NCI-H1930 (cell line): Measurements from ENCODE around the gene C1orf53.
A peak's percentile ranks its signal among the peaks of the same experiment; 100 is the strongest.
"Not testable (repeated sequence)": the region's sequence is repeated elsewhere in the genome, so short reads cannot be mapped to it uniquely, and the experiment has no call there.

Experiments used
- DNase-seq, 2 experiments: peaks; one replicate each; lab custom pipeline; 2025; lab: John Stamatoyannopoulos, UW

The C1orf53 gene

DNA sequence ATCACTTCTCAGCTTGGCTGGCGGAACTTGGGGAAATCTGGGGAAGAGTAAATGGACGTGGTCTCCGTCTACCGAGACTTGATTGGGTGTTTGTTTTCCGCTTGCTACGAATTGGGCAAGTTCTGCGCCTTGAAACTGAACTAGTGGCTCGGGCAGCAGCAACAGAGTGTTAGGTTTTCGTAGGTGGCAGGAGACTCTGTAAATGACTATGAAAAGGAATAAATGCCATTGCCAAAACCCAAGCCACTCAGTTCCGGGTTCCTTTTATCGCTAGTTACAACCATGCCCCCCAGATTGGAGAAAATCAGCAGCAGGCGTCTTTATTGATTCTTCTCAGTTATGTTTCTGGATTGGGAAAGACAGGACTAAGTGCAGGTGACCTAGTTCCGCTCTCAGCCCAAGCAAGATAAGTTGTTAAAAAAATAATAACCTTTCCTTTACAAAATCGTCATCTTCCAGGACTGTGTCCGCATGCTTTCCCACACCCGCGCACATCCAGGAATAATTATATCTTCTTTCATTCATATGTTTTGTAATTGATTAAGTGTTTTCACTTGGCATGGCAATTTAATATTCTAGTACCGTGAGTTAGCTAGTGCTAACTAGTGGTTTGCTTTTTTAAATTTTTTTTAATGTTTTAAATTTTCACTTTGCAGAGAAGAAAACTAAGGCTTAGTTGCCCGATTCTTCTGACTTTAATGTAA is 18.1 kb downstream of the C1orf53 start:
- DNase-seq, result no peak

DNA sequence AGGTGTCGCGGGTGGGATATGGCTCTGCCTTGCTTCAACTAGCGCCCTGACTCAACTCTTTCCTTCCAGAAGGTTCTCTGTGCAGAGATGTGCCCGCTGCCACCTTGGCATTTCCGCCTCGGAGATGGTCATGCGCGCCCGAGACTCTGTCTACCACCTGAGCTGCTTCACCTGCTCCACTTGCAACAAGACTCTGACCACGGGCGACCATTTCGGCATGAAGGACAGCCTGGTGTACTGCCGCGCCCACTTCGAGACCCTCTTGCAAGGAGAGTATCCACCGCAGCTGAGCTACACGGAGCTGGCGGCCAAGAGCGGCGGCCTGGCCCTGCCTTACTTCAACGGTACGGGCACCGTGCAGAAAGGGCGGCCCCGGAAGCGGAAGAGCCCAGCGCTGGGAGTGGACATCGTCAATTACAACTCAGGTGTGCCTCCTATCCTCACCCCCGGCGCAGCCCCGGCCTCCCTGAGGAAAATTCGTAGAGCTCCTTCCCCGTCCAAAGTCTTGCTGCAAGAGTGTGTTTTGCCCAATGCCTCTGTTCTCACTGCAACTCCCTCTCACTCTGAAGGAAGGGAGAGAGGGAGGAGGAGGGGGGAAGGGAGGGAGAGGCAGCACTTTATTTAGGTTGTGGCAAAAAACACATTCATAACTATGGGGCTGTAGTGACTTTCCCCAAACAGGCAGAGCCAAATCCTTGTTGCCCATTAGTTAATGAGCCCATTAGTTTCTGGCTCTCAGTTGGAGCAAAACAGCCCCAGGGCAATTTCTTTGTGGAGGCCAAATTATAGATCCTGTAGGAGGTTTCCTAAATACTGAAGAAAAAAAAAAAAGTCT is 19.0 kb downstream of the C1orf53 start:
- no peak for DNase-seq

DNA sequence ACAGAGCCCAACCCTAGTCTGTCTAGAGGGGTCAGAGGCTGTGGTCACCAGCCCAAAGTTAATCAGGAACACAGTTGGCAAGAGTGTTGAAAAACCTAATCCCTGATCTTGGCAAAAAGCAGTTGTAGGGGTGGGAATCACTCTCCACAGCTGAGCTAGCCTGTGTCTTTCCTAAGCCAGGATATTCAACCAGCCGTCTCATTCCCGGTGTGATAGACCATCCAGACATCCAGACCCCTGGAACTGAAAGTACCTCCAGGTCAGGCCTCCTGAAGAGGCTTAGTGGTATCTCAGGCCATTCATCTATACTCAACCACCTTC is 19.6 kb downstream of the C1orf53 start:
- no peak for DNase-seq

DNA sequence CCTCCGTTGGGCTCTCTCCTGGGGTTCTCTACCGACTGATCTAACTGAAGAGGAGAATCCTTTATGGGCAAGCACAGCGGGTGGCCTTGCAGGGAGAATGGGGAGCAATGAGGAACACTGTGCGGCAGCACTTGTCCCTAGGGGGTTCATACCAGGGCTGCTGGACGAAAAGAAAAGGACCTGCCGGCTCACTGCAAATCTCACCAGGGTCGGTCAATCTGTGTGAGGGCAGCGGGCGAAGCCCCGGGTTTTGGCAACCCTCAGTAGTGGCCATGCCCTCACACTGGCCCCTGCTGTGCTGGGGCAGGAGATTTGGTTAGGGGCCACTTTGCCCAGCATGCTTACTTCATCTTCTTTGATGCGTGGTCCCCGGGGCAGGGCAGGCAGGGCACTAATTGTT is 20.6 kb downstream of the C1orf53 start:
- no peak for DNase-seq

DNA sequence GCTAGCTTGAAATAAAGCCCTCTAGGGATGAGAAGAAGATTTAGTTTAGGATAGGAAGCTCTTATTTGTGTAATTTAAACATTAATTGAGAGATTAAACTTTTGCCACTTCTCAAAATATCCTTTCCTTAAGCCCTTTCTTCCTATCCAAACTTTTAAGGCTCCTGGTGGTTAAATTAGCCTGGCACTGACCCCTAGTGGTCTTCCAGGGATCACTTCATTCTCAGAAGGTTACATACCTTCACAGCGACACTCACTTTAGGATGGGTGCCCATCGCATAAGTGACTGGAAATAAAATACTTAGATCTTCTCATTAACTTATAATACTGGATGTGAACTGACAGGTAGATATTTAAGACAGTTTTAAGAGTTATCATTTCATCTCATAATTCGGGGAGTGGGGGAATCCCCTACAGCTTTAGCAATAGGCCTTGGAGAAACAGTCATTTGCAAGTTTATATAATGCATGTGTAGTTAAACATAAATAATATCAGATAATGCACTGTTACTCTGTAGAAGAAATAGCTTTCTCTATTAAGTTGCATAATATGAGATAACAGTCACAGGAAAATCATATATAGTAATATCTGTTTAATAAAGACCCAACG is 22.2 kb downstream of the C1orf53 start:
- DNase-seq, result peak in 1 of 2 experiments; percentile 25

DNA sequence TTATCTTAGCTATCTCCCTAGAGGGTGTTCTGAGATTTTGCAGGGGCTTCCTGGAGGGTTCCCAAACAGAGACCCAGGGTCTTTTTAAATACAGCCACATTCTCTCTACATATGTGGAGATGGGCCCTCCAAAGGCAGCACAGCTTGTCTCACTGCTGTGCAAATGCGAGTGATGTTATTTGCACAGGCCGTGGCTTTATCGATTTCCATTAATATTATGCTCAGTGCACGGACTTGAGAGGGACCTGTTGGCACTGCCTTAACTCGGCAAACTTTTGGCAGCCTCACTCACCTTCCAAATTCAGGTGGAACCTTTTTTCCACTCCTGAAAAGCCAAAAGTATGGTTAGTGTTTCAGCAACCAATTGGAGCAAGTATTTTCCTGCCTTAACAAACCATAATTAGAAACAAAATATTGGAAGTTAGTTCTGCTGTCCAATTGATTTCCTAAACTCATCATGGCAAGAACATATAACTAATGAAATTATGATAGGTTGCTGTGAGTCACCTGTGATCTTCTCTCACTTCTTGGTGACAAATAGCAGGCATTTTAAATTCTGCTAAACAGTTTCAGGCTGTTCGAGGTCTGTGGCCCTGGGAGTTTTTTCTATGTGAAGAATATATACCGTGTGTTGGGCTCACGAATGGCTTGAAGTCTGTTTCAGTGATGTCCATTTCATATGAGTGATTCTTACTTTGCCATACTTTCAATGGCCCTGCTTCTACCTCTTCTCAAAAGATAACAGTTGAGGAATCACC is 25.7 kb downstream of the C1orf53 start:
- no peak for DNase-seq

DNA sequence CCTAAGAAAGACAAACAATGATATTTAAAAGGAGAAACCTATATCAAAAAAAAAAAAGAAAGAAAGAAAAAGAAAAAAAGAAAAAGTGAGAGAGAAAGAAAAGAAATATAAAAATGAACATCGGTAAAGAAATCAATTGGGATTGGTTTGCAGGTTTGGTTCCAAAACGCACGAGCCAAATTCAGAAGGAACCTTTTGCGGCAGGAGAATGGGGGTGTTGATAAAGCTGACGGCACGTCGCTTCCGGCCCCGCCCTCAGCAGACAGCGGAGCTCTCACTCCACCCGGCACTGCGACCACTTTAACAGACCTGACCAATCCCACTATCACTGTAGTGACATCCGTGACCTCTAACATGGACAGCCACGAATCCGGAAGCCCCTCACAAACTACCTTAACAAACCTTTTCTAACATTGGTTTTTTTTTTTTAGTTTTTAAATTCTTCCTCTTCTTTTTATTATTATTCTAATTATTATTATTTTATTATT is 26.5 kb downstream of the C1orf53 start:
- DNase-seq, result no peak

DNA sequence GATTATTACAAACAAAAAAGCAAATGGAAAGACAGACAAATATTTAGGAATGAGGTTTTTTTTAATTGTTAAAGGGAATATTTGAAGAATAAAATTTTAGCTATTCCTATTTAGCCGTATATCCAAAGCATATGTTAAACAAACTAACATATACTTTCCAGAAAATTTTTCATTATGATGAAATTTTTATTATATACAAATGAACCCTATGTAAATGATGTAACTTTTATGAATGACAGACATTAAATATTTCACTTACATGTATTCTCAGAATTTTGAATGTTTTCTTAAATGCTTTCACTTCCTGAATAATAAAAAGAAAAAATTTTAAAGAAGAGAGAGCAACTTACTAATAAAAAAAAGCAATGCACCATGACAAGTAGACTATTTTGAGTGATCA is 30.6 kb downstream of the C1orf53 start:
- DNase-seq, result no peak

DNA sequence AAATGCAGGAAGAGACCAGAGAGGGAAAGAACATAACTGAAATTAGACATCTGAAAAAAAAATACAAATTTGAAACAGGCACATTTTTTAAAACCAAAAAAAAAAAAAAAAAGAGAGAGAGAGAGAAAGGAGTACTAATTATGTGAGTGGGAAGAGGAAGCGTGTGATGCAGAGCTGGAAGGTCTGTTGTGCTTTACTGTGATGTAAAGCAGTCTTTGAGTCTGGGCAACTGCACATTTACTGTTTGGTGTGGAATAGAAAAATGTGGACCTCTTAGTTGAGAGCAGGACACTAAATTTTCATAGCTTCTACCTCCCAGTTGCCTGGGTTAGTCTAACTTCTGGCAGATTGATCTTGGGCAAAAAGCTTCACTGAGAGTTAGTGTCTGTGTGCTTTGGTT is 31.2 kb downstream of the C1orf53 start:
- no peak for DNase-seq

DNA sequence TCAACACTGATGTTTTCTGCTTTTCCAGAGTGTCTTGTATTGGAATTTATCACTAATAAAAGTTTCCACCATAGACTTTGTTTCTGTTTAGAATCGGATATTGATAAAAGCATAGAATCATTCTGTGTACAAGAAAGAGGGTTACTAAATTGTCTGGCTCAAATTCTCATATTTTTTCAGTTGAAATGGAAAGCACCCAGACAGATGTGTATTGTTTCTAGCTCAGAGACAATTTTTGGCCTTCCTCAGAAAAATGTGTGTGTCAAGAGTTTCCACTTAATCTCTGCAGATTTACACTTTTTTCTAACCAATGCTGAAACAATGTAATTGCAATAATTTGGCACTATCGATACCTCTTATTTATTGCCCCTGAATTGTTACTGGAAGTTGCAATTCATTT is 35.0 kb downstream of the C1orf53 start:
- DNase-seq, result no peak

DNA sequence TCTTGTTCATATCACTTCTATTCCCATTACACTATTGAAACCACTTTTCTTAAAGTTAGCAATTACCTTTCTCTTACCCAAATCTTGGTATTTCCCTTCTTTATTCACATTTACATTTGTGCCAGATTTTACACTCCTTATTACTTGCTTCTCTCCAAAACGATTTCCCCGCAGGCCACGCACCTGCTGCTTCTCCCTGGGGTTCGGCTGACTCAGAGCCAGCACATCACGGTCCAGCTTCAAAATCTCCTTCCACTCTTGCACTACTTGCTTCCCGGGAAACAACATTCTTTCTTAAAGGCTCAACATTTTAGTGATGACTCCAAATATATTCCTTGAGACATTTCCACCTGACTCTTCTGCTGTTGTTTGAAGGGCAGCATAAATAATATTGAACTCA is 35.5 kb downstream of the C1orf53 start:
- DNase-seq, result no peak

DNA sequence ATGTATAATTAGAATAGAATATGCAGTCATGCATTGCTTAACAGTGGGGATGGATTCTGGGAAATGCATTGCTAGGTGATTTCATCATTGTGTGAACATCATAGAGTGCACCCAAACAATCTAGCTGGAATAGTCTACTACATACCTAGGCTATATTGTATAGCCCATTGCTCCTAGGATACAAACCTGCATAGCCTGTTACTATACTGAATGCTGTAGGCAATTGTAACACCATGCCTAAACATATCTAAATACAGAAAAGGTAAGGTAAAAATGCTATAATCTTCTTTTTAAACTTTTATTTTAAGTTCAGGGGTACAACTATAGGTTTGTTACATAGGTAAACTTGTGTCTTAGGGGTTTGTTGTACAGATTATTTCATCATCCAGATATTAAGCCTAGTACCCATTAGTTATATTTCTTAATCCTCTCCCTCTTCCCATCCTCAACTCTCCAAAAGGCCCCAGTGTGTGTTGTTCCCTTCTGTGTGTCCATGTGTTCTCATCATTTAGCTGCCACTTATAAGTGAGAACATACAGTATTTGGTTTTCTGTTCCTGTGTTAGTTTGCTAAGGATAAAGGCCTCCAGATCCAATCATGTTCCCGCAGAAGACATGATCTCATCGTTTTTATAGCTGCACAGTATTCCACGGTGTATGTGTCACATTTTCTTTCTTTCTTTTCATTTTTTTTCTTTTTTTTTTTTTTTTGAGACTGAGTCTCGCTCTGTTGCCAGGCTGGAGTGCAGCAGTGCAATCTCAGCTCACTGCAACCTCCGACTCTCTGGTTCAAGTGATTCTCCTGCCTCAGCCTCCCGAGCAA is 36.9 kb downstream of the C1orf53 start:
- peak in 1 of 2 experiments; percentile 26 for DNase-seq

DNA sequence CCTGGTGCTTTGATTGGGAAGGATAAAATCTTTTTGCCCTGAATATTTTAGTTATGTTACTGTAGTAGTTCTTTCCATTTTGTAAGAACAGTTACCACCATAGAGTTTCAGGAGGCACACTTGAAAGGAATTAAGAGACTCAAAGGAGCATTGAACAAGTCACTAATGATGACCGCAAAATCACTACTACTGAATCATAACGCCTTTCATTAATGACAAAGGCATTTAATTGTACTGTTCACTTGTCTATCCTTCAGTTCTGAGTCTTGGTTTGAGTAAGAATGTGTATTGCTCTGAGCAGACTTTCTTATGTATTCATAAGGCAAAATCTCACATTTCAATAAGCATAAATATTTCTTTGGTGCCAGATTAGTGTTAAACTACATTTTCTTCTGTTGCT is 39.6 kb downstream of the C1orf53 start:
- DNase-seq, result no peak

DNA sequence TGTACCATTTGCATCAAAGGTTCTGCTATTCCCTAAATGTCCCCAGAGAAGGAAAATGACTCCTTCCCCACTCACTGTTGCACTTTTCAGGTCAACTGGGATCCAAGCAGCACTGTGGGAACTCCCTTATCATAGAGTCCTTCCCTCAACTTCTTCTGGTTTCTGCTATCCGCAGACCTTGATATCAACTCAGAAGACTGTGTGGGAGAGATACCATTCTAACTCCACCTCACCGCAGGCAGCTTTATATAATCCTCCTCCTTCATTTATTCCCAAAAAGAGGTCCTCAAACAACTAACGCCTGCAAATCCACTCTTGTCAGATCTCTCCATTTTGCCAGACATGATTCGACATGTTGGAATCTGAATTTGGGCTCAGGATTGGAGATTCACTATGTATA is 42.1 kb downstream of the C1orf53 start:
- no peak for DNase-seq

DNA sequence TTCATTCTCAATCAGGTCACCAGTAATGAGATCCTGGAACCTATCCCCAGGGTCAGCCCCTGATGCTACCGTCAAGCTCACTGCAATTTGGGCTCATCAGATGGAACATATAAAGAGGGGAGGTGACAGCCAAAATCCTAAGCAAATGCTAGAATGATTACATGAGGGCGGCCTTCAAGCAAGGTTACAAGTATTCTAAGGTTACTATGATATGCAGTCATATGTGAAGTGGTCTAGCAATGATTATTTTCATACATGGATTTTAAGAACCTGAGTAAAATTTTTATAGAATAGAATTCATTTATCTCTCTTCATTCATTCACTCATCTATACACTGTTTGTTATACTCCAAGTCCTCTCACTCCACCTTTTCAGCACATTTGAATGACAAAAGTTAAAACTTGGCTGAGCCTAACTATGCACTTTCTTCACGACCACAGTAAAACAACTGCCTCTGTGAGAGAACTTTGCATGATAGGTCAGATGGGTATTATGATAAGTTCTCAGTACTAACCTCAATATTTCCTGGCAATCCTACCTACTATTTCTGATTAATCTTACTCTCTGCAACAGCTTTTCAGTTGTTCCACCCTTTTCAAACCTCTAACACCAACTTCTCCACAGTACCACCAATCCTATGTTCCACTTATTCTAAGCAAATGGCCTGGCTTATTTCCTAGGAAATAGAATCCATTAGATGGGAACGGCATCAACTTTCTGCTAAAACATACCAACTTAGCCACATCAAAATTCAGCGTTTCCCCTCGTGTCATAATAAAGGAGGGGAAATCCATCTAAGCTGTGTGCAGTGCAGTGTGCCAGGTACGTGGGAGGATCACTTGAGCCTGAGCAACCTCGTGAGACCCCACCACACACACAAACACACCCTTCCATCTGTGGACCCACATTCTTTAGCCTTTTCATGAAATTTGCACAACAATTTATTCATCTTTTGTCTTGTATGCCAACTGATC is 46.8 kb downstream of the C1orf53 start:
- no peak for DNase-seq

DNA sequence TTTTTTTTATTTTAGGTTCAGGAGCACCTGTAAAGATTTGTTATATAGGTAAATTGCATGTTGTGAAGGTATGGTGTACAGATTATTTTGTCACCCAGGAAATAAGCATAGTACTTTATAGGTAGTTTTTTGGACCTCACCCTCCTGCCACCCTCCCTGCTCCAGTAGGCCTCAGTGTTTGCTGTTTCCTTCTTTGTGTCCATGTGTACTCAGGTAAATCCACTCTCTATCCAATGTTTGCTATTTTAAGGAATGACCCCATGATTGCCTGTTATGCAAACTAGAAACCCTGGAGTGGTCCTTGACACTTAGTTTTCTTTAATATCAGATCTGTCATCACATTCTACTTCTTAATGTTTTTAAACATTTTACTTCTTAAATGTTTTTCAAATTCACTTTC is 48.7 kb downstream of the C1orf53 start:
- DNase-seq, result no peak

DNA sequence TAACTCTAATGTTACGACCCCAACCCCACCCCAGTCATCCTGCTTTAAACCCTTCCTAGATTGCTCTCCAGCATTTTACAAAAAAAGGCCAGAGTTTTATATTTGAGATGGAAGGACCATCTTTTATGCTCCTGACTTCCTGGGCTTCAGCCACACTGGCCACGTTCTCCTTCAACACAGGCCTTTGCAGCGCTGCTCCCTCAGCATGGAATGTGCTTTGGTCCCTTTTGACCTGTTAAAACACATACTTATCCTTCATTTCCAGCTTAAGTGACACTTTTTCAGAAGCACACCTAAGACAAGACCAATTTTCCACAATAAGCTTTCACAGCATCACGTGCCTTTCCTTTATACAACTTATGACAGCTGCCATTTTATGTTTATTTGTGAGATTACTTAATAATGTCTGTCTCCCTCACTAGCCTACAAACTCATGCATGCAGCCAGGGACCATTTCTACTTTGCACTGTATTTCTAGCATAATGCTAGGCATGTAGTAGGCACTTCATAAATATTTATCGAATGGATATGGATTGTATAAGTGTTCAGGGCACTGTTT is 49.3 kb downstream of the C1orf53 start:
- DNase-seq, result no peak

DNA sequence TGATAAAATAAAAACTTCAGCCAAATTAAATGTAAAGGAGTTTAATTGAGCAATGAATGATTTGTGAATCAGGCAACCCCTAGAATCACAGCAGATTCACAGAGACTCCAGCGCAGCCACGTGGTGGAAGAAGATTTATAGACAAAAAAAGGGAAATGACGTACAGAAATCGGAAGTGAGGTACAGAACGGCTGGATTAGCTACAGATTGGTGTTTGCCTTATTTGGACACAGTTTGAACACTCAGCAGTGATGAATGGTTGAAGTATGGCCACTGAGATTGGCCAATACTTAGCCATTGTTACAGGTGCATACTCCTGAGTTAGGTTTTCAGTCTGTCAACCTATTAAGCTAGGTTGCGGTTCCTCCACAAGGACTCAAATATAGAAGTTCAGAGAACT is 51.0 kb downstream of the C1orf53 start:
- not testable (repeated sequence) for DNase-seq

DNA sequence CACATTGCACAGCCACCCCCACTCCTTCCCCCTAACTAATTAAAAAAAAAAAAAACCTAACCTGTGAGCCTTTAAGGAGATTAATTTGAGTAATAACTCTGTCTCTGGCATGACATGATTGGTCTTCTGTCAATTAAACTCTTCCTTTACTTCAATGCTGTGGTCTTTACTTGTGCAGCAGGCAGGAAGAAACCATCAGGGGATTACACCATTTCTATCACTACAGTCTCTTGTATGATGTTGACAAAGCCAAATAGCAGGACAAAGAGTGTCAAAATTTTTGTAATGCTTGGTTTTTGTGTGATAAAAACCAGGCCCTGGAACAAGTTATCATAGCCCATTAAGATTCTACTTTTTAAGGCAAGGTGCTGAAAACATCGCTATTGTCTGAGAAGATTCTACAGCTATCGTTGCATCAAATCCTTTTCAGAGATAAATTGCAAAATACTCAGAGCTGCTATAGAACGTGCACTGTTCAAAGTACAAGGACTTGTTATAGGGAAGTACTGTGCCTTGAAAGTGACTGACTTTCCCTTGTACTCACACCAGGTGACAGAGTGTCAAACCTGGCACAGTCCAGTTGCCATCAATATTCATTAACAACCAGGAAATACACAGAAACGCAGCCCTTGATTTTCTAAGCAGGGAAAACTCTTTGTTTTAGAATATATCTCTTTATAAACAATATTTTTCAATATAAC is 52.4 kb downstream of the C1orf53 start:
- no peak for DNase-seq
